ENCODE measurements around the gene TIGD3.
A peak's percentile ranks its signal among the peaks of the same experiment; 100 is the strongest.

DNA sequence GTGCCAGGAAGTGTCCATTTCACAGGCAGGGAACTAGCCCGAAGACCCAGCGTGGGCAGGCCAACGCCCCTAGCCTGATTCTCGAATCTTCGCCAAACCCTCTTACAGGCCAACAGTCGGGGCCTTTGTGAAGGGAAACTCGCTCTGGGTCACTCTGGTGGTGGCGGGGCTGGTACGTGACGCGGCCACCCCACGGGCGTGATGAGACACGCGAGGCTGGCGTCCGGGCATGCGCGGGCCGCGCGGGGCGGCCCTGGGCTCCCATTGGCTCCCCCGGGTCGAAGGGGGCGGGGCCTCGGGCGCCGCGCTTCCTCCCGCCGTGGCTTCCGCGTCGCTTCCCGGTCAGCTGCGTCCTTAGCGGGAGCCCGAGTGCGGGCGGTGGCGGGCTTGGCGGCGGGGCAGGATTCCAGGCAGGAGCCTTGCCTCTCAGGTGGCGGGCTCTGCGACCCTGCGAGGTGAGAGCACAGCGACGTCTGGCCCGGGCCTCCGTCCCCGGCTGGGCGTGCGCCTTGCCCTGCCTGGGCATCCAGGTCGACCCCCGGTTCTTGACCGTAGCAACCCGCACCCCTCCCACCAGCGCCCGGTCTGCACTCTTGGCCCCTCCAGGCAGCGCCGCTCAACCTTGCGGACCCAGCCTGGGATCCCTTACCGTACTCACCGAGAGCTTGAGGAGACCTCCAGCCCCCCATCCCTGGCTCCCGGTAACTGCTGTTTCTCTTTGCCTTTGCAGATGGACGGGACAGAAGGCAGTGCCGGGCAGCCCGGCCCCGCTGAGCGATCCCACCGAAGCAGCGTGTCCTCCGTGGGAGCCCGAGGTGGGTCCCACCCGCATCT lies 32.0 kb downstream of the TIGD3 start, which contains the start of gene FRMD8:
- TF ChIP-seq CTCF (IDR thresholded peaks at IDR 0.05) (peak in 1 of 4 experiments; percentile 19), POLR2A (IDR thresholded peaks at IDR 0.05) (peak; percentile 94 to 96), POLR2AphosphoS5 (IDR thresholded peaks at IDR 0.05) (peak; percentile 97)

Data from gastroesophageal sphincter (tissue), 3 donors.